H4 (cell line): ENCODE results near the gene KCNQ1. TPM values are rescaled to one million over a fixed set of nuclear protein-coding genes. Genes with fewer than 3 reads are reported as not detected.

Experiments
- DNase-seq: peaks from one replicate; pipeline ENCODE4 v3.0.0-alpha.2; 2015; ENCODE audit warnings: low spot score
- total RNA-seq: library from RNA; depleted of rRNA; stranded (reverse); fragments of >200 nt; shearing (Covaris generic); gene quantifications from 2 replicates; pipeline ENCODE4 v1.2.3, GENCODE V29; 2014

The KCNQ1 gene
- total RNA-seq, 1 experiment from 2014 or later: 0.04 TPM

GRCh38 chr11:2409611-2410468 is 35.0 kb upstream of the KCNQ1 start:
- no peak for DNase-seq

GRCh38 chr11:2410616-2411015 is 34.2 kb upstream of the KCNQ1 start:
- no peak for DNase-seq

- no peak for DNase-seq
These were observed 33.1 kb upstream of the KCNQ1 start for GRCh38 chr11:2411446-2412305.

DNA sequence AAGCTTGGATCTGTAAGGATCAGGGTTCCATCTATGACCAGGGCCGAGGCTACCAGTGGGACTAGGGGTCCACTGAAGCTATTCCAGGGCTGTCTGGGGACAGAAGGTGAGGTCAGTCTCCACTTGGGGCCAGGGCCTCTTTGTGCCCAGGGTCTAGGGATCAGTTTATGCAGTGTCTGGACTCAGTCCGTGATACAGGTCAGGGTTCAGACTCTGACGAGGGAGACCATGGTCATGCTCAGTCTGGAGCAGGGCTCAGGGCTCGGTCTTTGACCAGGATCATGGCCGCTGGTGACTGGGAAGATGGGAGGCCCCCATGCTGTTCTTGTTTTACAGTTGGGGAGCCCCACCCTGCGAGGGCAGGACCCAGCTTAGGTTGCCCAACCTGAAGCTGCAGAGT is 32.5 kb upstream of the KCNQ1 start:
- DNase-seq: no peak

DNA sequence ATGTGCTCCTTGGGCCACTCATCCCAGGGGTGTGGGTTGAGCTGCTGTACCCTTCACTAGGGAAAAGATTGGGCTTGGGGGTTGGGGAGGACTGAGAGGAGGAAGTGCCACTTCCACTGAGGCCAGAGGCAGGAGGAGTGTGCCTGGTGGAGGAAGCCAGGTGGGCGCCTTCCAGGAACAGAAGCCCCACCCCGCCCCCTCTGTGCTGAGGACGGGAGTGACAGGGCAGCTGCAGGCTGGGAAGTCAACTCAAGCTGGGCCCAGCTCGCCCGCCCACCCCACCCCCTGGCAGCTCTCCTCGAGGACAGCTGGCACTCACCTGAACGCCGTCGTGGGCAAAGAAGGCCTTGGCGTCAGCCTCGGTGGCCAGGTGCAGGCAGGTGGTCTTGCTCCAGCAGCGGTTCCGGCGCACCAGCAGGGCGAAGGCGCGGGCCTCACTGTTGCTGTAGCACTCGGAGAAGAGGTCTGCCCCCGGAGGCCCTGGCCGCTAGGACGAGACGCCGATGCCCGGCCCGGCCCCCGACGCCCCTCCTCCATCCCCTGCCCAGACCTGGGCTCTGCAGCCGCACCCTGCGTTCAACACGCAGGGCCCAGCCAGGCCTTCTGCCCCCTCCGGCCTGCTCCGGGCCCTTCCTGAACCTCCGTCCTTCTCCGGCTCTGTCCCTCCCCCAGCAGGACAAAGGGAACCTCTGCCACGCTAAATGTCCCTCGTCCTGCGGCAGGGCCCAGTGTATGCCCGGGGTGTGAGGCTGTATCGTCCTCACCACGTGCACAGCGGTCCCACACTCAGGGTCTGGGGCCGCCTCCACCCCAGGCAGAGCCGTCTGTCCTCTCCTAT is 30.8 kb upstream of the KCNQ1 start:
- no peak for DNase-seq

DNA sequence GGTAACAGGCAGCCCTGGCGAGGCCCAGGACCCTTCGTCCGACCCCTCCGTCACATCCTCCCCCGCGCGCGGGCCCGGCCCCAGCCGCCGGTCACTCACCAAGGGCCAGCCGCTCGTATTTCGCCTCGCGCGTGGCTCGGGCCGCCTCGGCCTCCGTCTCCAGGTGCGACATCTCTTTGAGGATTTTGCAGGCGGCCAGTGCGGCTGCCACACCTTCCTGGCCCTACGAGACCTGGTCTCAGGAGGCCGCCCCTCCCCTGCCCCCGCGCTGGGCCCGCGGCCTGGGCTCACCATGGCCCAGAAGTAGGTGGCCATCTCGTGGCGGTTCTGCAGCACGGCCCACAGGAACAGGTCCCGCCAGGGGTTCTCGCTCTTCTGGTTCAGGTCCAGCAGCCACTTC is 30.2 kb upstream of the KCNQ1 start:
- DNase-seq: no peak

DNA sequence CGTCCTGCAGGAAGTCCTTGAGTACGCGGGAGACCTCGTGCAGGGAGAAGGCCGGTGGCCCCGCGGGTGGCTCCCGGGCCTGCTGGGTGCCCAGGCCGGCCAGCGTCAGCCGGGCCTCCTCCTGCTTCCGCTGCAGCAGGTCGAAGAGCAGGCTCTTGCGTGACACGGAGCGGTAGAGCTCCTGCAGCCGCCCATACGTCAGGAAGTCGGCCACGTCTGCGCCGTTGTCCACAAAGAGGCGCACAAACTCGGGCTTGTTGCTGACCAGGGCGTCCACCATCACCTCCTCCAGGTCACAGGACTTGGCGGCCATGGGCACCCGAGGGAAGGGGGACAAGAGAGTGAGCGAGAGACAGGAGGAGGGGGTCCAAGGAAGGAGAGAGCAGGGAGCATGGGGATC is 29.6 kb upstream of the KCNQ1 start:
- no peak for DNase-seq

DNA sequence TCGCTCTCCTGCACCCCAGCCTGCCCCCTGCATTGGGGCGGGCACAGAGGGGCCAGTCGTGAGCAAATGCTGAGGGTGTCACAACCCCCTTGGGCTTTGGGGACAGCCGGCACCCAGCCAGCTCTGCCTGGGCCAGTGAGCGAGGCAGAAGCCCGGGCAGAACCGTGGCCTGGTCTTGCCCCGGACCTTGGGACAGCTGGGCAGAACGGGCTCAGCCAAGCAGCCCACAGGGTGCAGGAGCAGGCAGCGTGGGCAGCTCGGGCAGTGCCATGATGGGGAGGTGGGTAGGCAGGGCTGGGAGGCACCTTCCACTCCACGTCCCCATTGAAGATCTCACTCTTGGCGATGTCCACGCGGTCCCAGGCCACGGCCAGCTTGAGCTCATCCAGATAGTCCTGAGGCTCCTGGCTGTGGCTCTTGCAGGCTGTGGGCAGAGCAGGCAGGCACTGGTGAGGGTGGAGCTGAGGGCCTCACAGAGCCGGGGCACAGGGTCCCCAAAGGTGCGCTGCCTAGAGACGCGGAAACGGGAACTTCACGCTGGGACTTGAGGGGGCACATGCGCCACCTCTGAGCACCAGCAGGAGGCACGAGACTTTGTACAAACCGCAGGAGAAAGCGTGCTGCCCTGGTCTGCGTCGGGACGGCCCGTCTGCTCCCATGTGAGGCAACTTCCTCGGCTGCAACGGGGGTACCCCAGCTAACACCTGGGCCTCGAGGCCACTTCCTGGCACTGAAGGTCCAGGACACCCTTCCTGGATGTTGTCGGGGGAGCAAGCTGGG is 29.0 kb upstream of the KCNQ1 start:
- no peak for DNase-seq

- DNase-seq: no peak
These were observed 28.0 kb upstream of the KCNQ1 start for GRCh38 chr11:2416765-2417164.

GRCh38 chr11:2417856-2418692 is 26.7 kb upstream of the KCNQ1 start:
- DNase-seq: no peak

GRCh38 chr11:2418693-2419360 is 26.0 kb upstream of the KCNQ1 start:
- no peak for DNase-seq

DNA sequence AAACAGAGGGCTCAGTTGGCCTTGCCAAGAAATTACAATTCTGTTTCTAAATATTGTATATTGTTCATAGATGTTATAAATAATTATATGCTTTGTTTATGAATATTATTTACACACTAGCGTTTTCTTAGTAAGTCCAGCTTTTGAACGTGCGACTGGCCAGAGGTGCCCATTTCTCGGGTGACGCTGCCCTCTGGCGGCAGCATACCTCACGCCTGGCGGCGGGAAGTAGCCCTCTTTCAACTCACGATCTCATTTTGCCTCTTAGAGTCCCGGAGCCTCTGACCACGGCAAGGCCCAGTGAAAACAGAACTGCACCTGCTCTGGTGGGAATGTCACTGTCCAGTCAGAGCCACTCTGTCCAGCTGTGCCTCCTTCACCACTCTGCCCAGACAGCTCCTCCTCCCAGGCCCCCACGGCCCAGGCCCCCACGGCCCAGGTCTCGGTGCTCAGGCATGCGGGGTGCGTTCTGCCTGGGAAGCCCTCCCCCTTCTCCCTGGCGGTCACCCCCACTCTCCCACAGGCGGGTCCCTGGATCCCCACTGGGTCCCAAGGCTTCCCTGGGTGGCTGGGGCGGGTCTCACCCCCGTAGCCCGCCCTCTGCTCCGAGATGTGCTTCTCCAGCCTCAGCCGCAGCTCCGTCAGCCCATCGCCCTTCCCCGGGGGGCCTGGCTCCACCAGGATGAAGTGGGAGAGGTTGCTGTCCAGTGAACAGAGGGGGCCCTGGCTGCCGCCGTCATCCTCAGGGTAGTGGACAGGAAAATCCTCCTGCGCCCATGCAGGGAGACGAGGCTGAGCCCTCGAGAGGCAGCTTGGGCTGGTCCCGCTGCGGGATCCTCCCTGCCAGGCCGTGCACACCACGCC is 24.9 kb upstream of the KCNQ1 start:
- DNase-seq: peak; percentile 76

DNA sequence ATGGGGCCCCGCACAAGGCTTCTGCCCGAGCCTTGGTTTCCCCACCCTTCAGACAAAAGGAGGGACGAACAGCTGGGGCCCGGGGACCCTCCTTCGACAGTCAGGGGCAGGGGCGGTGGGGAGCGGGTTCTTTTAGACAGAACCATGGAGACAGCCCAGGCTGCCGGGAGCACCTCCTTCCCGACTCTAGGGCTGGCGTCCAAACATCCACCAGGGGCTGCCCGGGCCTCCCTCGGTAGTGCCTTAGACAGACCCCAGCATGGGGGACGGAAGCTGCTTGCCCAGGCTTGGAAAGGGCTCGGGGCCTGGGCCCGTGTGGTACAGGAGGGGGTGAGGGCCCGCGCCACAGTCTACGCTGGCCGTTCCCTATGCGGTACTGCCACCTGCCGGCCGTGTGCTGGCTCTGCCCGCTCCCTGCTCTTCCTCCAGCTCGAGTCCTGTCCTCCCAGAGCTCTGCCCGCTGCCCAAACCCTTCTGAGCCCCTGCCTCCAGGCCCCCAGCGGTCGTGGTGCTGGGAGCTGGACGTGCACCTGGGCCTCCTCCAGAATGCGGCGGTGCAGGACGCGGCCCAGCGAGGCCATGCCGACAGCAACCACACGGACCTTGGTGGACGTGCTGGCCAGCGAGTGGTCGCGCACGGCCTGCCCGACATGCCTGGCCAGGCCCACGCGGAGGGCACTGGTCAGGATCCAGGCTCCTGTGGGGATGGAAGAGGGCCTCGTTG is 24.1 kb upstream of the KCNQ1 start:
- peak; percentile 69 for DNase-seq

- no peak for DNase-seq
These were observed 23.4 kb upstream of the KCNQ1 start for GRCh38 chr11:2421226-2421994.

- DNase-seq: no peak
These were observed 22.8 kb upstream of the KCNQ1 start for GRCh38 chr11:2421996-2422395.

DNA sequence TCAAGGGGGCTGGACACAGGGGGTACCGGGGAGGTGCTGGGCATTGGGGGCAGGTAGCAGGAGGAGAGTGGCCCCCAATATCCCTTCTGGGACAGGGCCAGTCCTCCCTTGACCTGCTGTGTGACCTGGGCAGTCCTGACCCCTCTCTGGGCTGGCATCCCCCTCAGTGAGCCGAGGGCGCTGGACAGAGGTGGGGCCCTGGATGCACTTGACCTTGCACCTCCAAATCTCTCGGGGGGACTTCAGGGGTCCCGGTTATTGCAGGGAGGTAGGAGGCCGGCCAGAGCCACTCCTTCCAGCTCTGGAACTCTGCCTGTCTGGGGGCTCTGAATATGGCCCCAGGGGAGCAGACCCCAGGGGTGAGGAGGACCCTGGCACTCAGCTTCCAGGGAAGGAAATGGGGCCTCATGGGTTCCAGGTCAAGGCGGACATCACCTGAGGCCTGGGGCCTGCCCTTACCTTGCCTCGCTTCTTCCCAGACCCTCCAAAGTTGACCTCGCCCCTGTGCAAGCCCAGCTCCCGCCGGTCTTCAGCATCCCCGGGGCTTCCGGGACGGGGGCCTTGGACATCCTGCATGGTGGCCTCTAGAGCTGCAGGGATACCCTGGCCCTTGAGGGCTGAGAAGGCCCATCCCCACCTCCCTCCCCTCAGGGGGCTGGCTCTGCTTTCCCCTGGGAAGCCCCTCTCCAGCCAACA is 22.2 kb upstream of the KCNQ1 start:
- DNase-seq: no peak
